ENCODE data around the gene DLG2. TPM values are rescaled to one million over a fixed set of nuclear protein-coding genes. Genes with fewer than 3 reads are reported as not detected.

The DLG2 gene
- total RNA-seq, 1 experiment from 2014 or later: 1.8 TPM

DNA sequence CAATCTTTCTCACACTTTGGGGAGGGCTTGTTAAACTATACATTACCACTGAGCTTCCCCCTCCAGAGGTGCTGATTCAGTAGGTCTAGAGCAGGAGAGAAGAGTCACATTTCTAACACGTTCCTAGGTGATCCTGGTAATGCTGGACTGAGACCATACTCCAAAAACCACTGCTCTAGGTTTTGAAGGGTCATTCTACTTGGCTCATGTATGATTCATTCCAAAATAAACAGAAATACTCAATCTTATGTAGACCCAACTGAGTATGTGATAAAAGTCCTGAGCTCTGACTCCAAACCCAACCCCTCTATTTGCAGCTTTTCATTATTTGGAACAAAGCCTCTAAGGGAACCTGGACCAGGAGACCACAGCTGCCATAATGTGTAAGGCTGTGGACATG, 1558.1 kb downstream of the DLG2 start:
- no peak overlapping the region for H3K4me3 ChIP-seq (ENCODE audit: insufficient read depth, low read depth, low read length)
- no peaks in the 10 kb centered on the region for H3K36me3 ChIP-seq (replicated peaks; ENCODE audit: control insufficient read depth, insufficient read depth, low read length)
- H3K27me3 ChIP-seq (ENCODE audit: control insufficient read depth, insufficient read depth, low read length): no peaks in the 10 kb centered on the region
- DNase-seq: no peak

DNA sequence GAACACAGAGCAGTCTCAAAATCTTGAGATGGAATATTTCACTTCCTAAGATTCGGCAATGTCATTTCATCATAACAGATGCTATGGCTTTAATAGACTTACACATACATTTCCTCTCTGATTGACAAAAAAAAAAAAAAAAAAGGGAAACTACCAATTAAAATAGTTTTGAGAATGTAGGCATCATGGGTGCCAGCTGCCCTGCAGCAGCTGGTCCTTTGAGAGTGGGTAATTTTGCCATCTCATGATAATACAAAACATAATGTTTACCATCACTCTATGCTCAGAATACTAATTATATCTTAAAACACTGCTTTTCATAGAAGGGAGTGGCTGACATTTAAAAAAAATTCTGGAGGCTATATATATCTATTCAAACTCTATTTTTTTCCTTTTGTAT, 1565.4 kb downstream of the DLG2 start:
- no peak for DNase-seq
- no peaks in the 10 kb centered on the region for H3K27me3 ChIP-seq (ENCODE audit: control insufficient read depth, insufficient read depth, low read length)
- H3K36me3 ChIP-seq (replicated peaks; ENCODE audit: control insufficient read depth, insufficient read depth, low read length): no peaks in the 10 kb centered on the region
- H3K4me3 ChIP-seq (ENCODE audit: insufficient read depth, low read depth, low read length): no peak overlapping the region

DNA sequence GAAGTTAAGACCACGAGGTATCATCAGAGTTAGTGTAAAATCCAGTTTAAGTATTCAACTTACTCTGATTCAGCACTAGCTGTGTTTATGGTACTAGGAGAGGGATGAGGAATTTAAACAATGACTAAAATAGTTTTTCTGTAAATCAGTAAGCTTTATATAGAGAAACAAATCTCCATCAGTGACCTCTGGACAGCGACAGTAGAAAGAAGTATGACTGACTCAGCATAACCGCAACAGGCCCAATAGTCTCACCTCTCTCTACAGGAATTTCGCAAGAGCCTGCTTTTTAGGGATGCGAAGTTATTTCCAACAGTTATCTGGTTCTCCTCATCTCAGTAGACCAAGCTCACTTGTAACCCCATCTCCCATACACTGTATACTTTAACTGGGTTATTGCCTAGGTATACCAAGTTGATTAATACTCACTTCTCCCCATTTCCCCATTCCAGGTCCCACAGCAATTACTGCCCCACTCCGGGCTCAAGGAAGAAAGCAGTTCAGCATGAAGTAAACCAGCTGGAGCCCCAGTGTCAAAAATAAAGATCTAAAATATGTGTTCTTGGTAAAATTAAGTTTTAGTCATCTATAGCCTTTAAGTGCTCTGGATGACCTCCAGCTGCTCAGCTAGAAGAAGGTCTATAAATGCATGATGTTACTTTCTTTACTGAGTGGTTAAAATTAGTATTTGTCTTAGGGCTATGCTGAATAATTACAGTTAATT, 1570.3 kb downstream of the DLG2 start:
- no peak for DNase-seq
- Histone ChIP-seq H3K4me3 (ENCODE audit: insufficient read depth, low read depth, low read length) (no peak overlapping the region), H3K36me3 (replicated peaks; ENCODE audit: control insufficient read depth, insufficient read depth, low read length) (no peaks in the 10 kb centered on the region), H3K27me3 (ENCODE audit: control insufficient read depth, insufficient read depth, low read length) (no peaks in the 10 kb centered on the region)

DNA sequence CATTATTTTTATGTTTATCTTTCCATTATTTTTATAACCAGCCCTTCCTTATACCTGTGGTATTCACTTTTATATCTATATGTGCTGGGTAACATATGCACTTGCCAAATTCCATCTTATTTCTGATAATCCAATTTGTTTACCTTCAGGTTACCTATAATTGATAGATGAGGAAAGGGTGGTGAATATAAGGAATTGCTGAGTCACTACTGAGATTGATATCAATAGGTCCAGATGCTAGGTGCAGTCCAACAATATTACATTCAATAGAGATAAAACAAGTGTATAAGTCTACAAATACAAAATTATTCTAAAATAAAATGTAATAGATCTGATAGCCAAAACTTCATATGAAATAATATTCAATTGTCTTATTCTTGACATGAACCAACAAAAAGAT, 1582.0 kb downstream of the DLG2 start:
- DNase-seq: no peak
- no peaks in the 10 kb centered on the region for H3K27me3 ChIP-seq (ENCODE audit: control insufficient read depth, insufficient read depth, low read length)
- H3K4me3 ChIP-seq (ENCODE audit: insufficient read depth, low read depth, low read length): no peak overlapping the region
- no peaks in the 10 kb centered on the region for H3K36me3 ChIP-seq (replicated peaks; ENCODE audit: control insufficient read depth, insufficient read depth, low read length)

DNA sequence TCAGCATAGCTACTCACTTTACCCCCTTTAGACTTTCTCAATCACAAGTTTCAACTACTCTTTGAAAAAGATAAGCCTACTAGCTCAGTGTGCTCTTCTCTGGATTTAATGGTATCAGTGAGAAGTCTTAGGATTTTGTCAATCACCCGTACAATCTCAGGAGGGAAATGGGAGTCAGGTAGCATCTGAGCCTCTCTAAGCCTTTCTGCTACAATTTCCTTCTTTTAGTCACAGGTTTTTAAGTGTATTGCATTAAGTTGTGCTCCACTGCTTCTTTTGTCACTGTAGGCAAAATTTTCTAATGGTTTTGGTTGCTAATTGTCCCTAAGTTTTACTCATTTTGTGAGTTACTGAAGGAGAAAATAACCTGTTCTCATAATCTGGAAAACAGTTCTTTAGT, 1582.4 kb downstream of the DLG2 start:
- DNase-seq: no peak
- no peak overlapping the region for H3K4me3 ChIP-seq (ENCODE audit: insufficient read depth, low read depth, low read length)
- no peaks in the 10 kb centered on the region for H3K27me3 ChIP-seq (ENCODE audit: control insufficient read depth, insufficient read depth, low read length)
- no peaks in the 10 kb centered on the region for H3K36me3 ChIP-seq (replicated peaks; ENCODE audit: control insufficient read depth, insufficient read depth, low read length)

DNA sequence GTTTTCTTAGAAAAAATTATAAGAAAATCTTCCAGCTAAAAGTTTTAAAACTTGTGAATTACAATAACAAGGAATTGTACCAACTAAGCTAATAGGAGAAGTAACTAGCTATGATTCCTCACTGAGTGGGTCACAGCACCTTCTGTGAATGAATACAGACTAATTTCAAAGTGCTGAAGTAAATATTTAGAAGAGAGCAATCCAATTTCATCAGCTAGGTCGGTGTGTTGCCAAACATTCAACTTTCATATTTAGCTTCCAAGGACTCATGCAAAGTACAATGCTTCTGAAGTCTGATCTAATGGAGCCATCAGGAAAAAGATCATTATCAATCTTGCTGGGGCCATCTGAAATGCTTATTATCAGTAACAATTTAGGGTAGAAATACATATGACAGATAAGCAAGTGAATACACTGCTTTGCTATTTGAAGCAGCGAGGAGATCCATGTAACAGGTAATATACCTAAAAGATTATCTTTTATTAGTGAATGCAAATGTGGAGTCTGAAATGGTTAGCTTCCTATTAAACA, 1590.4 kb downstream of the DLG2 start:
- H3K4me3 ChIP-seq (ENCODE audit: insufficient read depth, low read depth, low read length): no peak overlapping the region
- DNase-seq: no peak
- no peaks in the 10 kb centered on the region for H3K36me3 ChIP-seq (replicated peaks; ENCODE audit: control insufficient read depth, insufficient read depth, low read length)
- no peaks in the 10 kb centered on the region for H3K27me3 ChIP-seq (ENCODE audit: control insufficient read depth, insufficient read depth, low read length)

DNA sequence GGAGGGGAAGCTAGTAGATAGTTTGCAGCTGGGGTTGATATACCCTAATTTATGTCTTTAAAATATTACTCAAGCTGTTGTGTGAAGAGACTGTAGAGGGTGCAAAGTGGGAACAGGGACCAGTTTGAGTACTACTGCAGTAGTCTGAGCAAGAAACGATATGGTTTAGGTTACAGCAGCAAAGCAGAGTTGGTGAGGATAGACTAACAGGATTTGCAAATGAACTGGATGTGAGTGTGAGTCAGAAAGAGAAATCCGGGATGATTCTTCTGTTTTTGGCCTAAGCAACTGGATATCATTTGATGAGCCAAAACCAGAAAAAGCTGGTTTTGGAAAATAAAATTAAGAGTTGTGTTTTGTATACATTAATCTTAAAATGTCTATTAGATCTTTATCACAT, 1591.5 kb downstream of the DLG2 start:
- DNase-seq: no peak
- no peak overlapping the region for H3K4me3 ChIP-seq (ENCODE audit: insufficient read depth, low read depth, low read length)
- no peaks in the 10 kb centered on the region for H3K27me3 ChIP-seq (ENCODE audit: control insufficient read depth, insufficient read depth, low read length)
- H3K36me3 ChIP-seq (replicated peaks; ENCODE audit: control insufficient read depth, insufficient read depth, low read length): no peaks in the 10 kb centered on the region

DNA sequence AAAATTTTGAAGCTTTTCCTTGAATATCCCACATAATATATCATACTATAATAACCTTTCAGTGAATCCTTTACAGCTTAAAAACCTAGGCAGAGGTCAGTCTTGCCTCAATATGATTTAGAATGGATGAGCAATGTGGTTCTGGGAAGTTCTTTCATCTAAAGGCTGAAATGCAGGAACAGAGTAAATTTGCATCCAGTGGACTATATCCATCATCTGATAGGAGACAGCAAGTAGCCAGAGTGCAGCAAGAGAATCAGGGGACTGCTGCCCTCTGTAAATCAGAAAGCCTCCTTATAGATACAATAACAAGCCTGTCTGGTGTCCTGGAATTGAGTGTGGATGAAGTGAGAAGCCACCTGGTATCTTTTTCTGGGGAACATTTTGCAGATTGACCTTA, 1592.7 kb downstream of the DLG2 start:
- H3K27me3 ChIP-seq (ENCODE audit: control insufficient read depth, insufficient read depth, low read length): no peaks in the 10 kb centered on the region
- H3K36me3 ChIP-seq (replicated peaks; ENCODE audit: control insufficient read depth, insufficient read depth, low read length): no peaks in the 10 kb centered on the region
- H3K4me3 ChIP-seq (ENCODE audit: insufficient read depth, low read depth, low read length): no peak overlapping the region
- no peak for DNase-seq

DNA sequence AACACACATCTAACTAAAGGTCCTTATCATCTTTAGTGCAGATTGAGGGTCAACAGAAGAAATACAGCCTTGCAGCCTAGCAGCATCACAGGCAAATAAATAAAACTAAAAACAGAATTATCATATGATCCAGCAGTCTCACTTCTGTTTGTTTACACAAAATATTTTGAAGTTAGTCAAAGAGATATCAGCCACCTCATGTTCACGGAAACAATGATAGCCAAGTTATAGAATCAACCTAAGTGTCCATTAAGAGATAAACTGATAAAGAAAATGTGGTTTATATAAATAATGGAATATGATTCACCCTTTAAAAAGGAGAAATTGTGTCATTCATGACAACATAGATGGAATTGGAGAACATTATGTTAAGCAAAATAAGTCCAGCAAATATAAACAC, 1602.9 kb downstream of the DLG2 start:
- DNase-seq: no peak
- Histone ChIP-seq H3K27me3 (ENCODE audit: control insufficient read depth, insufficient read depth, low read length) (no peaks in the 10 kb centered on the region), H3K36me3 (replicated peaks; ENCODE audit: control insufficient read depth, insufficient read depth, low read length) (no peaks in the 10 kb centered on the region), H3K4me3 (ENCODE audit: insufficient read depth, low read depth, low read length) (no peak overlapping the region)

DNA sequence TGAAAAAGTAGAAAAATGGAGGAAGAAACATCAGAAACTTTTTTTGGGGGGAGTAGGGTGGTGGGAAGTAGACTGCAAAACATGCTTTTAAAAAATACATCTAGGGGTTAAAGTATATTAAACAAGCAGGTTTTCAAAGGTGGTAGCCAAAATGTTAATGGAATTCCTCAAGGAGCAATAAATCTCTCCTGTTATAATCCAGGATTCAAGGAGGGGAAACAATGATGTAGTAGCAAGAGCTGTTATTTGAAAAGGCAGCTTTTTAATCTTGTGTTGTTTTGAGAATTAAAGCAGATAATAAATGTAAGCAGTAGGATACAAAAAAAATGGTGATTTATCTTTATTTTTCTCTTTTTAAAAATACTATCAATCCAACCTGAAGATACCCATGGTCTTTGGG, 1604.4 kb downstream of the DLG2 start:
- no peak for DNase-seq
- Histone ChIP-seq H3K4me3 (ENCODE audit: insufficient read depth, low read depth, low read length) (no peak overlapping the region), H3K36me3 (replicated peaks; ENCODE audit: control insufficient read depth, insufficient read depth, low read length) (no peaks in the 10 kb centered on the region), H3K27me3 (ENCODE audit: control insufficient read depth, insufficient read depth, low read length) (no peaks in the 10 kb centered on the region)

DNA sequence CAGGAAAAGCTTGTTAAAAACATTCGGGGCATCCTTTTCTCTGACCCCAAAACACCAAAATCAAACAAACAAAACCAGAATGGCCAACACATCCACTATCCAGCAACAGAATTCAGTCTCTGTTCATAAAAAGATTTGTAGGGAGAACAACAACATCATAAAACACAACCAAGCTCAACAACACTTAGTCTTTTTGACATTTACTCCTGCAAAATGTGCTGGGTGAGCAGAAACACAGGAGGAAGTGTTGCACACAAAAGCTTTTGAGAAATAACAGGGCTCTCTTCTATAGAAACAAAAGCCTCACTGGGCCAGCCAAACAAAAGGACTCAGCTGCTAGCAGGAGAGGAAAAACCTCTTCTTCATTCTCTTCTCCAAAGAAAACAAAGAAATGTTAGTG, 1604.9 kb downstream of the DLG2 start:
- peak; percentile 2 for DNase-seq
- H3K27me3 ChIP-seq (ENCODE audit: control insufficient read depth, insufficient read depth, low read length): no peaks in the 10 kb centered on the region
- H3K4me3 ChIP-seq (ENCODE audit: insufficient read depth, low read depth, low read length): no peak overlapping the region
- H3K36me3 ChIP-seq (replicated peaks; ENCODE audit: control insufficient read depth, insufficient read depth, low read length): no peaks in the 10 kb centered on the region

DNA sequence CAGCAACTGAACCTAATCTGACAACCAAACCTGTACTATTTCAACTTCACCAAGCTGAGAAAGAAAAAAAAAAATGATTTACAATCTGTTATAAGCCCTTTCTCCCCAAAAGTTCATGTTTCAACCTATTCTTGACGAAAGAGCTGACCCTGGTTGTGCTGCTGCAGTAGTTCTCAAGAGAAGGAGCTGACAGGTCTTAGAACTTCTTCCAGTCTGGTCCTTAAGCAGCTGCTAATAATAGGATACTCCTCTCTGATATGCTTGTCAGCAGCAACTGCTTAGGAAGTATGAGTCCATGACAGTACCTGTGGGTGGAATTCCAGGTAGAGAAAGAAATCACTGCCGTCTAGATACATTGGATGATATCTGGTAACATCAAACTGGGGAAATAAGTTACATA, 1605.9 kb downstream of the DLG2 start:
- Histone ChIP-seq H3K27me3 (ENCODE audit: control insufficient read depth, insufficient read depth, low read length) (no peaks in the 10 kb centered on the region), H3K36me3 (replicated peaks; ENCODE audit: control insufficient read depth, insufficient read depth, low read length) (no peaks in the 10 kb centered on the region), H3K4me3 (ENCODE audit: insufficient read depth, low read depth, low read length) (no peak overlapping the region)
- no peak for DNase-seq

DNA sequence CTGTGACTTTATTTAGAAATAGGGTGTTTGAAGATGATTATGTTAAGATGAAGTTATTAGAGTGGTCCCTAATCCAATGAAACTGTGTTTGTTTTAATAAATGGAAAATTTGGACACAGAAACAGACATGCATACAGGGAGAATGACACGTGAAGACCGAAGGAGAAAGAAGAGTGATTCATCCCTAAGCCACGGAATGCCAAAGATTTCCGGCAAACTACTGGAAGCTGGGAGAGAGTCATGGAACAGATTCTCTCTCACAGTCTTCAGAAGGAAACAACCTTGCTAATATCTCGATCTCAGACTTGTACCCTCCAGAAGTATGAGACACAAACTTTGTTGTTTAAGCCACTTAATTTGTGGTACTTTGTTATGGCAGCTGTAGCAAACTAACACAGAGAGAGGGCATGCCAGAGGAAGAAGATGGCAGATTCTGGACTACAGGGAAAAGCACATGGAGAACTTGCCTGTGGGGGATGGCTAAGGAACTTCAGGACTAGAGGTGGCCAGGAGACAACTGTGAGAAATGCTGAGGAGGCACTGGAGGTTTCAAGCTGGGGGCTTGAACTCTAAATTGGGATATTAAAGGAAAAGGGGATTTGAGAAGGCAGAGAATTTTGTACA, 1607.5 kb downstream of the DLG2 start:
- Histone ChIP-seq H3K27me3 (ENCODE audit: control insufficient read depth, insufficient read depth, low read length) (no peaks in the 10 kb centered on the region), H3K4me3 (ENCODE audit: insufficient read depth, low read depth, low read length) (no peak overlapping the region), H3K36me3 (replicated peaks; ENCODE audit: control insufficient read depth, insufficient read depth, low read length) (no peaks in the 10 kb centered on the region)
- no peak for DNase-seq

DNA sequence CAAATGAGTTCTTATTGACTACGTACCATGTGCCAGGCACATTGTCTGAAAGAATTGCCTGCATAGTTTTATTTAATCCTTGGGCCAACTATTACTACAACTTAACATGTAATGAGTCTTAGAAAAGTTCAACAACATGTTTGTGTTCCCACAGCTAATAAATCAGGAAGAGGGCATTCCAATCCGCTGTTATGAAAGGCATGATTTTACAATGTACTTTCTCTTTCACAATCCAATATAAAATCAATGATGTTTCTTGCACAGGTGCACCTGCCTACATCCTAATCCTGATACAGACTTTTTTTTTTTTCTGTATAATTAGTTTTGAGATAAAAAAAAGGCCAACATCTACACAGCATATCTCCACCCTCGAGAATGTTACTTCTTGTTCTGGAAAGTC, 1612.6 kb downstream of the DLG2 start:
- no peak for DNase-seq
- Histone ChIP-seq H3K4me3 (ENCODE audit: insufficient read depth, low read depth, low read length) (no peak overlapping the region), H3K36me3 (replicated peaks; ENCODE audit: control insufficient read depth, insufficient read depth, low read length) (no peaks in the 10 kb centered on the region), H3K27me3 (ENCODE audit: control insufficient read depth, insufficient read depth, low read length) (no peaks in the 10 kb centered on the region)

DNA sequence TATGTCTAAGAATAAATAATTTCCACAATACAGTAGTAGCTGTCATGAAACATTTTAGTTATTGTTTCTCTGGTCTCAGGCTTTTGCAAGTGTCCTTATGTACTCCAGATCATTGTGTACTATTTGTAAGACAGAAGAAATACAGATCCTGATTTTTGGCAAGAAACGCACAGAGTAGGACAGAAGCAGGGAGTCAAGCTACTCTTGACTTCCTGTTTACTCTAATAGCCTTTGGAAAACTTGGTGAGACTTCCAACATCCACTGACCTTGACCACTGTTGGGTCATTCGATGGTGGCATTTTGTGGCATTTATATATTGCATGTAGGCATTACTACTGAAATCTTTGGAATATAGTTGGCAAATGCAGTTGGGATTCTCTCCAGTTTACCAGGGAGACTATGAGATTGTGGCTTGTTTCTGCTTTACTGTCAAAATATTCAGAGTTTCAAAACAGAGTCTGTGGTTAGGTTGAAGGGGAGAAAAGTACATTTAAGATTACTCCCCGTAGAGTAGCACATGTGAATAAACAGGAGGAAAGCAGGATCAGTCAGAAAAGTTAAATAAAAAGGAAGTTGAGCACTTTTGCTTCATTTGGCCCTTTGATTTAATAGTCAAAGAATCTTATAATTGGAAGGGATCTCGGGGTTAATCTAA, 1614.8 kb downstream of the DLG2 start:
- Histone ChIP-seq H3K36me3 (replicated peaks; ENCODE audit: control insufficient read depth, insufficient read depth, low read length) (no peaks in the 10 kb centered on the region), H3K27me3 (ENCODE audit: control insufficient read depth, insufficient read depth, low read length) (no peaks in the 10 kb centered on the region), H3K4me3 (ENCODE audit: insufficient read depth, low read depth, low read length) (no peak overlapping the region)
- DNase-seq: no peak

All from H7 (cell line).